Islet precursor cell (in vitro differentiated cells): Measurements from ENCODE around the gene RELL2.

ENCODE experiments used
- DNase-seq: peaks from one replicate; pipeline ENCODE4 v3.0.0-alpha.2; 2018

The RELL2 gene

DNA sequence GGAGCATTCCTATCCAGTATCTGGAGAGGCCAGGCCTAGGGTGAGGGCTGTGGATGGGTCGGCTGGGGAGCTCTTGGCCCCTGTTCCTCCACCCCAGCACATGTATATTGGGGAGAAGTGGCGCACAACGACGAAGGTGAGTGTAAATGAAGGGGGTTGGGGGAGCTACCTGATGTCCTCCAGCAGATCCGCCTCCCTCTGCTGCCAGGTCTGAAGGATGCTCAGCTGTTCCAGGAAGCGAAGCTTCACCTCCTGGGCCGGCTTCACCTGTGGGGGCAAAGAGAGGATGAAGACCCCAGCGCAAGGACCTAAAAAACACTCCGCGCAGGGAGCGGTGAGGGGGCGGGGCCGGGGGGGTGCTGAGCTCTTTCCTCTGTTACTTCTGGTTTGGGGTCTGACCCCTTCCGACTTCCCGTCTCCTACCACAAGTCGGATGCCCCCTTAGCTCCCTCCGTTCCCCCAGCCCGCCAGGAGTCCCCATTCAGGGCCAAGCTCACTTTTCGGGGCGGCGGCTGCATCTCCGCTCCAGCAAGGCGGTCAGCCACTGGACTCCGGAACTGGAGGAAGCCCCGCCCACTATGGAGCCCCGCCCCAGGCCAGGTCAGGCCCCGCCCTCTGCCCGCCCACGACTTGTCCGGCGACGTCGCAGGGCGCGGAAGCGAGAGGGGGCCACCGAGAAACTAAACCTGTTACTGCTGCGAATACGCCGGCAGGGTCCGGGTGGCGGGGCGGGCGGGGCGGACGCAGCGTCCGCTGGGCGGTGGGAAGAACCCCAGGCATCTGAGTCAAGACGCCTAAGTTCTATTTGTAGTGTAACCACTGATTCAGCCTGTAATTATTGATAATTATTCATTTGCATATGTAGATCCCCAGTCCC is 14.3 kb downstream of the RELL2 start, which contains the start of gene FCHSD1:
FCHSD1 (minus strand) TSS at position 568 of the 877 bp plus-strand sequence; CDS start at position 518, 50 bp downstream.
- peak; percentile 97 for DNase-seq

DNA sequence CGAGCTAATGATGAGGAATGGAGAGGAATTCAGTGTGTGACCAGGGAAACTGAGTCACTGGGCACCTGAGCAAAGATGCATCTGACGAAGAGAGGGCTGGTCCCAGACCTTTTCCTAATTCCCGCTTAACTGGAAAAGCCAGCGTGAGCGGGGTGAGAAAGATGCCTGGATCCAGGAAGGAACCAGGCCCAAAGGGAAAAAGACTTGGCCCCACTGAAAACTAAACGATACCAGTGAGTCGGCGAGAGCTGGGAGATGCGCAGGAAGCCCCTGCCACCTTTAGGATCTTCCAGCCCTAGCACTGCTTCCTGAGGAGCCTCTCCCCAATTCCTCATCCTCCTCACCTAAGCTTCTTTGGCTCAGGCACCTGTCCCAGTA is 14.9 kb downstream of the RELL2 start:
- no peak for DNase-seq

DNA sequence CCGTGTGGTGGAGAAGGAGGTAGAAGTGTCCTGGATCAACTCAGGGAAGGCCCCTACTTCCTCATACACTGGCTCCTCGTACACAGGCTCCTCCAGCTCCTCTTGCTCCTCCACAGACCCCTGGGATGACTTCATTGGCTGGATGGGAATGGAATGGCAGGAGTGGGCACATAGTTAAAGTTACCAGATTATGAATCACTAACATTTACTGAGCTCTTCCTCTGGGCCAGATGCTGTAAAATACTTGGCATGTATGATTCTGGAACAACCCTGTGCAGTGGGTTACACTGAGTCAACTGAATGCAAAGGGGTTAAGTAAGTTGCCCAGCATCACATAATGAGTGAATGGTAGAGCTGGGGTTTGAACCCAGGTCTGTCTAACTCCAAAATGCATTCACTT is 17.5 kb downstream of the RELL2 start:
- no peak for DNase-seq

DNA sequence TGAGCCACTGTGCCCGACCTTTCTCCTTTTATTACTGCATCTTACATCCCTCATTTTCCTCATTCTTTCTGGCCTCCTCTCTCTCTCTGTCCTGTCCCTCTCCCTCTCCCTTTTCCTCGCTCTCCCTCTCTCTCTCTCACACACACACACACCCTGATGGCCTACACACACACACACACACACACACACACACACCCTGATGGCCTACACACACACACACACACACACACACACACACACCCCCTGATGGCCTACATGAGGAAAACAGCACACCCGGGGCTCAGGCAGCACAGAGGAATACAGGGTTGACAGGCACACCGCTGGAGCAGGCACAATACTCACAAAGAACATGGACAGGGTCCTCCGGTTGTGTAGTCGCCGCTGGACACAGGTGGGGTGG is 18.2 kb downstream of the RELL2 start:
- no peak for DNase-seq

DNA sequence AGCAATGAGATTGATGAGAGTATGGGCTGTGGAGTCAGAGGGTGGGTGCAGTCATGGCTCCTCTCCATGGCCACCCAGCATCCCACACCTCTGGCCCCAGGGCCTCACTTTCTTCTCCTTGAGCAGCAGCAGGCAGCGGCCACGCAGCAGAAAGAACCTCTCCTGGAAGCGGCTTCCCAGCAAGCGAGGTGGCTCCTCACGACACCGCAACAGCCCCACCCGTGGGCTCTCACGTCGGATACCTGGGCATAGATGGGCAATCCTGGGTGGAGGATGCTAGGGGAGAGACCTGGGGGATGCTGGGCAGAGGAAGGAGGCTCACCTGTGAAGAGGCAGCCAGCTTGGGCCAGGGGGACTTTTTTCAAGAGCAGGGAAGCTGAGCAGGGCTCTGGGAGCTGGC is 19.6 kb downstream of the RELL2 start:
- DNase-seq = no peak

DNA sequence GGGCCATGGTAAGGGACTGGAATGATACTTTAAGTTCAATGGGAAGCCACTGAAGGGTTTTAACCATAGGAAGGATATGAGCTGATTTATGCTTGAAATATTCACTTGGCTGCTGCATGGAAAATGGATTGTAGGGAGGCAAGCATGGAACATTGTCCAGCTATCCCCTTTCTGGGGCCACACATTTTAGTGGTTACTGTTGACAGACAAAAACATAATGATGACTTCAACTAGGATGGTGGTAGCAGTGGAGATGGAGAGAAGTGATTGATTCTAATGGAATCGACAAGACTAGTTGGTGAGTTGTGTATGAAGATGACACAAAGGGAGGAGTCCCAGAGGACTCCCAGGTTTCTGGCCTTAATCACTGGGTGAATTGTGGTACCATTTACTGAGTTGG is 20.6 kb downstream of the RELL2 start:
- DNase-seq = no peak

DNA sequence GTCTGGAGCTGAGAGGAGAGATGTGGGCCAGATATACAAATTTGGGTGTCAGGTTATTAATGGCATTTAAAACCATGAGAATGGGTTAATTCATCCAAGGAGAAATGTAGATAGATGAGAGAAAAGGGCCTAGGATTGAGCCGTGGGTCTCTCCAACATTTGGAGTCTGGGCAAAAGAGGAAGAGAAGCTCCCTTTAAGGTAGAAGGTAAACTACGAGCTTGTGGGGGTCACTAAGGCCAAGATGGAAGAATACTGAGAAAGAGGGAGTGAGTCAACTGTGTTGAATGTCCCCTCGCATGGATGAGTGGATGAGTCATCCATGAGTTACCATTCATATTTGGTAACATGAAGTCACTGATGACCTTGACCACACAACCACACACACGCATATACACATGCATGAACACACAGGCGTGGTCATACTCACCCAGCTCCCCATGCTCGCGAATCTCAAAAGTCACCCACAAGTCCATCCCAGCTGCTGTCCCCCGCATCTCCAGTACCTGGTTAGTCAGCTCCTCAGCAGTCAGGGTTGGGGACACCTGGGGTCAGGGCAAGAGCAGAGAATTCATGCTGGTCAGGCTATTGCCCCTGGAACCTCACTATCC is 21.2 kb downstream of the RELL2 start:
- no peak for DNase-seq

DNA sequence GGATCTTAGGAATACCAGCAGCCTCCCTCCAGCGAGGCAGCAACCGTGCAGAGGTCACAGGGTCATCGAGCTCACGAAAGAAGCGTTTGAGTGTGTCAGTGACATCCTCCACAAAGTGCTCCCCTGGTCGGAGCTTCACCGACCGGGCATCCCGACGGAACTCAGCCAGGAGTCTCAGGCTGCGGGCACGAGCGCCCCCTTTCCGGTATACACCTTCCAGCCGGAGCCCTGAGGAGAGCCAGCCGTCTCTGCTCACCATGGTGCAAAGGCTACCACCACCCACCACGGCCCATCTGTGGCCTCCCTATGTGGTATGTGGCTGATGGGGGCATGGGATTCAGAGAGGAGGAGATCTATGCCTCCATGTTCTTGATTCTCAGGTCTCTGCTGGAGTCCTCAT is 25.2 kb downstream of the RELL2 start:
- DNase-seq = no peak

DNA sequence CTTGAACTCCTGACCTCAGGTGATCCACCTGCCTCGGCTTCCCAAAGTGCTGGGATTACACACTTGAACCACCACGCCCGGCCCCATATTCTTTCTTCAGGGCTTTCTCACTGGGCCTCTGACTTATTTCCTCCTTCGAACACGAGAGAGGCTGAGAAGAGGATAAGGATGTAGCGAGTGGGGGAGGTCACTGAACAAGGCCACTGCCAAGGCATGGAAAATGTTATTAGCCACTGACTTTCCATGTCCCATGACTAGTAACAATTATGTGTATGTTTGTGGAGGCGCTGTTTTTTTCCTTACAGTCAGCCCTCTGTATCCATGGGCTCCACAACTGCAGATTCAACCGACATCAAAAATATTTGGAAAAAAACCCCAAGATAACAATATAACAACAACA is 26.7 kb downstream of the RELL2 start:
- DNase-seq = no peak

DNA sequence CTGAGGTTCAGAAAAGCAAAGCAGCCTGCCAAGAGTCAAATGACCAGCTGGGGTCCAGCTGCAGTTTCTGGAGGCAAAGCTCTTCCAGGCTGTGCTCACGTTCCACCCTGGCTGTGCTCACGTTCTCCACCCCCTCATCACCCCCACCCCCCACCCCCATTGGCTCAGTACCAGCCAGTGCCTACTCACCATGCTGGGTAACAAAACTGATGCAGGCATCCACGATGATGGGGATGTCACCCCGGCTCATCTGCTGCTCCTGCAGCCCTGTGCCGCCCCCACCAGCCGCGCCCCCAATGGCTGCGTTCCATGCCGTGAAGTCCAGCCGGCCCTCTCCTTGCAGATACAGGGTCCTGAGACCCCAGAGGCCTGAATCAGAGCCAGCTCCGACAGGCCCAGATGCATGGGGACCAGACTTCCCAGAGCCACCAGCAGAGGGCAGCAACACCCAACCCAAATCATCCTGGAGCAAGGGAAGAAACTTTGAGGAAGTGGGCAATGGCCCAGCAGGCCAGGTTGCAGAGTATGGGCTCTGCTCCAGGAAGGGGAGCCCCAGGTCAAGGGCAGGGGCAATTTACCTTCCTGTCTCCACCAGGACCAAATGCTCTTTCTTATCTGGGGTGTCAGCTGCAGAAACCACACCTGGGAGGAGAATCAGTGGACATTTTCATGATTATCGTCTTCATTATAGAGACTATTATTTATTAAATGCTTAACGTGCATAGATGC is 28.1 kb downstream of the RELL2 start:
- peak; percentile 84 for DNase-seq

DNA sequence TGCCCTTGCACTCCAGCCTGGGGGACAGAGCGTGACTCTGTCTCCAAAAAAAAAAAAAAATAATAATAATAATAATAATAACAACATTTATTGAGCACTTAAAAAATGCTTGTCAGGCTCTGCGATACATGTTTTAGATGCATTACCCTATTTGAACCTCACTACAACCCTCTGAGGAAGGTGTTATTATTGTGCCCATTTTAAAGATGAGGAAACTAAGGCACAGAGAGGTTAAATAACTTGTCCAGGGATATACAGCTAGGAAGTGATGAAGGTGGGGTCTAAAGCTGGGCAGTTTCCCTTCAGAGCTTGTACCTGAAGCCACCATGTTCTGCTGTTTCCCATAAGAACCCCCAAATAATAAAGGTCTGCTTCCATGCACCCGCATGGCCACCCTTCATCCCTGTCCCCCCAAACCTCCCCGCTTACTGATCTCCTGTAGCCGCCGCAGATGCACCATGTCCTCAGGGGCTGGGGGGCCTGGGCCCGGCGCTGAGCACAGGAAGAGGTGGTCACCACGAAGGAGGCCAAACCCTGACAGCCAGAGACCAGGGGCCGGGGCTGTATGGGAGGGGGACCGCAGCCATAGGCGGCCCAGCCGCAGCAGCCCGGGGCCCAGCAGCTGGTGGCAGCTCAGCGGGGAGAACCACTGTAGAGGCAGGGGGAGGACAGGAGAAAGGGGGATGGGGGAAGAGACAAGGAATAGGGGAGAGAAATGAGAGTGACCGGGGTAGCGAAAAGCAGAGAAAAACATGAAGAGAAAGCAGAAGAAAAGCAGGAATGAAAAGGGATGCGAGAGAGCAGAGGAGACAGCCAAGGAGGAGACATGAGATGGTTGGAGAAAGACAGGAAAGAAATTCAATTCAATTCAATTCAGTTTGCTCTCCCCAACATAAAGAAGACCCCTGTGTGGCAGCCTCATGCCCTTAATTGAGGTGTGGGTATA is 29.5 kb downstream of the RELL2 start:
- DNase-seq = no peak

DNA sequence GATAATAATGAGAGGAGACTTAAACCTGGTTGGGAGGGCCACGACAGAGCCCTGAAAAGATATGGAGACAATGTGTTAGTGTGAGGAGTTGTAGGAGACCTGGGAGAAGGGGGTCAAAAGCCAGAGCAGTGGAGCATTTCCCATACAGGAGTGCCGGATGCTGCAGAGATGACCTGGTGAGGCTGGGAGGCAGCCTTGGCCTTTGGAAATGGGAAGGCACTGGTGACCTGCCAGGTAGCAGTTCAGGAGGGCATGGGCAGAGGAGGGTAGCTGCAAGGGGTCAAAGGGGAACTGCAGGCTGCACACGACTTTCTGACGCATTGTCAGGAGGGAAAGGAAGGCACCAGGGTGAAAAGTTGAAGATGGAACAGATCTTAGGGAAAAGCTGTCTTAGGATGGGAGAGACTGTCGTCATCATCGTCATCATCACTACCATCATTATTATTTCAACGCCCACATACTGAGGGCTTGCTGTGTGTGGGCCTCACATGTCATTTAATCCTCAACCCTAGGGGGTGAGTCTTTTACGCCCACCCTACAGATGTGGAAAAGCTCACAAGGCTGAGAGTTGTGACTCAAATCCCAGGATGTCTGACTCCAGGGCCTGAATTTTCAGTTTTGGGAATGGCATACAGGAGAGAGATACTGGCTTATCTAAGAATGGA is 31.9 kb downstream of the RELL2 start:
- DNase-seq = no peak

DNA sequence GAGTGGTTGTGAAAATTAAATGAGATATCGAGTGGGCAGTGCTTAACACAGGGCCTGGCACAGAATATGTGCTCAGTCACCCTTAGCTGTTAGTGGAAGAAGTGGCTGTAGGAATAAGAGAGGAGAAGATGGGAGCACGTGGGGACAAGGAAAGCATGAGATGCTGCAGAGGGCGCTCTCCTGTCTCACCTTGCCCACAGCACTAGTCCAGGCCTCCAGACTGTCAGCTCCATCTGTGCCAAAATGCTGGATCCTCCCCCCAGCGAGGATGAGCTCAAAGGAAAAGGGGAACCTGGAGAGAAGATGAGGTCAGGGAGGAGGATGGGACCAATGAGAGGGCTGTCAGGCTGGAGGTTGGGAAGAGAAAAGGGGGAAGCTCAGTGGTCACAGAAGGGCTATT is 32.7 kb downstream of the RELL2 start:
- no peak for DNase-seq

DNA sequence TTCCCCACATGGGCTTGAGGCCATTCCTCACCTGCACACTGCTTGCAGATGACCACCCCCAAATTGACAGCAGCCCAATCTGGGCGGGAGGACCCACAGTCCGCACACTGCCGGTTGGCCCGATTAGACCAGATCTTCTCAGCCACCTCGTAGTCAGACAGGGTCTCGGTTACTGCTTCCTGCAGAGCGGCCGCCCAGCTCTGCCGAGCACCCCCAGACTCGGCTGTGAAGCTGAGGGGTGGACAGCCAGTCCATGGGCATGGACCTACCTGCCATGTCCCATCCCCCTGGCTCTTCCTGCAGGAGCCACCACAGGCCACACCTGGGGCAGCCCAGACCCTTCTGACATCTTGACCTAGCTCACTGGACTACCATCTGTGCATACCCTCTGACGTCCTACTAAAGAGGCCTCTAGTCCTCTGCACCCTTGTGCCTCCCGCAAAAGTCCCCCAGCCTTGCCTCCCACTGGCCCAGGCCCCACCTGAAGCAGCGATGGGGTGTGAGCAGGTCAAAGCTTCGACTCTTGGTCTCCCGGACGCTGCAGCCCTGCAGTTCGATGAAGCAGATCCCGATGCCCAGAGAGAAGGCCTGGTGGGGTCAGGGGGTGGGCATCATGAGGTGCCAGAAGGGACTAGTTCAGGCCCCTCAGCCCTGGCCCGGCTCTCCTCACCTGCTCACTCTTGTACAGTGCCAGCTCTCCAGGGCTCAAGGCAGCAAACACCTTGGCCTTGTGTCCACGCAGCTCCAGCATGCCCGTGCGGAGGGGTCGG is 35.5 kb downstream of the RELL2 start:
- no peak for DNase-seq

DNA sequence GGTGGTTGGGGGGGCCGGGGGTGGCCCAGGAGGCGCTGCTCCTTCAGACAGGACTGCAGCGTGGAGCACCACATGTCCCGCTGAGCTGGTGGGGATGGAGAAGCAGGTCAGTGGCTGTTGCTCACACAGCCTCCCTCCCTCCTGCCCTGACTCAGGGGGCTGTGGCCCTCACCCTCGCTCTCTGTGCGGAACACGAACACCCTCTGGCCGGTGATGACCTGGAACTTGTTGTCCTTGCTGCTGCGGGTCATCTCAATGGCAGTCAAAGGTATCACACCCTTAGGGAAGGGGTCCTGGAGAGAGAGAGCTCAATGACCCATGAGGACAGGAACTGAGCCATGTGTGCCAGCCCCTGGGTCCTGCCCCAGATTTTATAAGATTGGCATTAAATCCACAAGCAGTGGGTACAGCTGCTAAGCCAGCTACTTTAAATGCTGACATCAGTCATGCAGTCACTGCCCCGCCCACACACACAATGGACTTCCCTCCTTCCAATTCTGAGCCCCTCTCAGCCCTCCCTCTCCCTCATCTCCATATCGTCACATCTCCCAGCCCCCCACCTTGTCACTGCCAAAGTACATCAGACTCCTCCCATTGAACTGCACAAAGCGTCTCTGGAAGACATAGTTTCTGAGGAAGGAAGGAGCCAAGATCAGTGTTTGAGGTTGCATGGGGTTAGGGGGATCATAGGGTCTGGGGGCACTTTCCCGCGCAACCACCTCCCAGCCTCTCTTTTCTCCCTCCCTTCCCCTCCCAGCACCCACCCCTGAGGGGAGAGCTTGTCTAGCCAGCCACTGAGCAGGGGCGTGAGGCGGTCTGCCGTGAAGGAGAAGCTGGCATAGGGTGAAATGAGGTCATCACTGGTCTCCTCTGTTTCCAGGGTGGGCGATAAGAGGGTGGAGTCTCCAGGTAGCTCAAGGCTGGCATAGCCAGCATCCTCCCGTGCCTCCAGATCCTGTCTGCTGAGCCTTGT is 36.3 kb downstream of the RELL2 start:
- DNase-seq = no peak

DNA sequence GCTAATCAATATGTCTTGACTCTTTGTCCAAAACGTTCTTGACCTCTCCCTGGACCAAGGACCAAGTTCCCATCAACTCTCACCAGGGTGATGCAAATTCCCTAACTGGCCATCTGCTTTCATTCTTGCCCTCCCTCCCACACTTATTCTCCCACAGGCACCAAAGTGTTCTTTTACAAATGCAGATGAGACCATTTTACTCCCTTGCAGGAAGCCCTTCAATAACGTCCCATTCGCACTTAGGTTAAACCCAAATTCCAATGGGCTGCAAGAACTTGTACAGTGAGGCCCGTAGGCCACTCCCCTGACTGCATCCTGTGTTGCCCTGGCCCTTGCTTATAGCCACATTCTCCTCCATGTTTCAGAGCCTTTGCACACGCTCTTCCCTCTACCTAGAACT is 38.0 kb downstream of the RELL2 start:
- no peak for DNase-seq

DNA sequence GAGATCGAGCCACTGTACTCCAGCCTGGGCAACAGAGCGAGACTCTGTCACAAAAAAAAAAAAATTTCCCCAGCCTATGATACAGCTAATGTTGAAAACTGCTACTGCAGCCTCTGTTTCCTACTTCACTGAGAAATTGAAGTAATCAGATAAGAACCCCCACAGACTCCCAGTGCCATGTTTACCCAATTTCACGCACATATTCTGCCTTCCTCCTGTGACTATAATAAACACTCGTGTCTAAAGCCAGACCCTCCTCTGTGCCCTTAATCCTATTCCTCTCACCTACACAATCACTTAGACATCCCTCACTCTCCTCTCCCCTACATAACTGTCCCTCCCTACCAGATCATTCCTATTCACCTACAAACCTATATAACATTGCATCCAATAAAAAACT is 38.9 kb downstream of the RELL2 start:
- no peak for DNase-seq

DNA sequence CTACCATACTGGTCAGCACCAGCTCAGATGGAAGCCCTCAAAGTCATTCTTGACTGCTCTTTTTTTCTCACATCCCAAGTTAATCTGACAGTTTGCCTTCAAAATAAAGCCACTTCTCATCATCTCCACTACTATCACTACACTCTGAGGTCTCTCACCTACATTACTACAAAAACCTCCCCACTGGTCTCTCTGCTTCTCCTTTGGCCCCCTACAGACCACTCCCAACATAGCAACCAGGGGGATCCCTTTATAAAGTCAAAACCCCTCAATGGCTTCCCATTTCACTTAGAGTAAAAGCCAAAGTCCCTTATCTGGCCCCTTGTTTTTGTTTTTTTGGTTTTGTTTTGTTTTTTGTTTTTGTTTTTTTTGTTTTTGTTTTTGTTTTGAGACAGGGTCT is 40.6 kb downstream of the RELL2 start:
- no peak for DNase-seq

DNA sequence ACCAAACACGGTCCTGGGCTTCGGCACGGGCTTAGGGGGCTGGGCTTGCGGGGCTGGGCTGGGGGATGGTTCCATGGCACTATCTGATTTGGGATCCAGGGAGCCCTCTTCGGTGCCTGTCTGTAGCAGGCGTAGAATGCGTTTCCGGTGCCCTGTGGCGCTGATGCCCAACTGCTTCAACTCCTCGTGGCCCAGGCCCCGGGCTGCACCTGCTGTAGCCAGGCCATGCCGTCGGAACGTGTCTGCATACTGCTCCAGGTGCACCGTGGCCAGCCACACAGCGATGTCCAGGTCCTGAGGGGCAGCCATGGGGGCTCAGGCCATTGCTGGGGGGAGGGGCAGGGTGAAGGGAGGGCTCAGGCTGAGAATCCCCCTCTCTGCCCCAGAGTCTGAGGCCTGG is 43.4 kb downstream of the RELL2 start:
- no peak for DNase-seq

DNA sequence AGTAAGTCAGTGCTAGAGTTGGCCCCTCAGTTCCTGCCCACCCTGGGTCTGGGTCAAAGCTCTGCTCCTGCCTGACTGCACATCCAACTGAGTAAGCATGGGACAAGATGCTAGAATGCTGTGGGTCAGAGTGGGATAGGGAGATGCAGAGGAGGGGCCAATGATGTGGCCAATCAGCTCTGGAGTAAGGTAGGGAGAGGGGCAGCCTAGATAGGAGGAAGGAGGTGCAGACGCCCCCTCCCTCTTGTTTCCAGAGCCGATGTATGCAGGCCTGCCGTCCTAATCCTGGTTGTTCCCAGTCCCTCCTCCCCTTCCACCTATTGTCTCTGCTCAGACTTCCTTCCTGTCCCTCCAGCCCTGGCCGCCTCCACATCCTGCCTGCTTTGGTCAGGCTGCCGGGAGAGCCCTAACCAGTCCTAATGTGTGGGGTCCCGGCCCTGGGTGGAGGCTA is 44.0 kb downstream of the RELL2 start:
- peak; percentile 95 for DNase-seq
